AG04450 (cell line): ENCODE results near the gene DHX35. TPM values are rescaled to one million over a fixed set of nuclear protein-coding genes. Genes with fewer than 3 reads are reported as not detected.

Experiments used
- CTCF ChIA-PET: fragments of 300-600, 350-600 bp; formaldehyde crosslinking; extraction: SDS; loops from one replicate; lab custom pipeline; 2022; ENCODE audit warnings: antibody characterized with exemption, inconsistent platforms; lab: Charles Lee
- POLR2A ChIA-PET: fragments of 350-600 bp; formaldehyde crosslinking; extraction: SDS; loops from one replicate; lab custom pipeline; 2021; ENCODE audit warnings: antibody characterized with exemption, inconsistent platforms; lab: Yijun Ruan, JAX
- DNase-seq: peaks from one replicate; pipeline ENCODE4 v3.0.0-alpha.2; 2011; ENCODE audit warnings: low read depth, low spot score
- H3K27ac ChIP-seq: one replicate; pipeline ENCODE4 v1.5.1; 2012; ENCODE audit warnings: low read depth, low read length, control low read depth
- H3K27me3 ChIP-seq: one replicate; pipeline ENCODE4 v1.6.0; 2012; ENCODE audit warnings: low read length; ENCODE audit not compliant: control insufficient read depth, insufficient read depth
- H3K4me3 ChIP-seq: 2 replicates; pipeline ENCODE4 v1.5.1; 2011; ENCODE audit warnings: mild to moderate bottlenecking, low read depth, low read length, control low read depth
- H3K9me3 ChIP-seq: 2 replicates; pipeline ENCODE4 v1.5.1; 2012; ENCODE audit warnings: low read length; ENCODE audit not compliant: control insufficient read depth, insufficient read depth
- CTCF ChIP-seq: IDR thresholded peaks from 2 replicates; pipeline ENCODE4 v1.5.1; 2011; ENCODE audit warnings: low read depth, low read length, control low read depth, inconsistent platforms
- polyA plus RNA-seq: library from polyadenylated mRNA; depleted of rRNA; stranded (reverse); fragments of >200 nt; gene quantifications from 2 replicates; pipeline ENCODE4 v1.2.3, GENCODE V29; 2011

The DHX35 gene
- polyA plus RNA-seq, 1 experiment = 14.4 TPM

DNA sequence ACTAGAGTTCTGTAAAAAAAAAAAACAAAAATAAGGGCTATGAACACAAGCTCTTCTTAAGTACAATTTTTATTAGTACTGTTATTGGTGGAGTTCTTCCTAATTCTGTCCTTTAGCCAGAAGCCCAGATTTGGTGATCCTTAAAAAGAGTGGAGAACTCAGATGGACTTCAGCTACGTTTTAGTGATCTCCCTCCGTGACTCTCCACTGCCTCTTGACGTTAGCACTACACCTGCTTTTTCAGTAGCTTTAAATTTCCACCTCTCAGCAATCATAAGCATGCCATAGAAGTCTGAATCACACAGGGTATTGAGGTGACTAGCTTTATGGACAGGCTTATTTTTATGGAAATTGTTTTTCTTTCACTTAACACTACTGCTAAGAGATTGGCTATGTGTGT is 17.7 kb downstream of the DHX35 start:
- DNase-seq = no peak
- Histone ChIP-seq H3K4me3 (no peak overlapping the region), H3K9me3 (no peaks in the 10 kb centered on the region), H3K27ac (no peak overlapping the region), H3K27me3 (no peaks in the 10 kb centered on the region)
- TF ChIP-seq CTCF = no peak
- CTCF ChIA-PET = interaction anchor here (0.6 to 2.9 kb wide), 7 partner anchors 14 to 101 kb away, joined by 3 to 12 read pairs (median 4); partner anchors contain the start of genes DHX35 and FAM83D
- POLR2A ChIA-PET = interaction anchor here (0.8 kb wide), 1 partner anchor 57 kb away, joined by 4 read pairs; no protein-coding TSS in a partner anchor

DNA sequence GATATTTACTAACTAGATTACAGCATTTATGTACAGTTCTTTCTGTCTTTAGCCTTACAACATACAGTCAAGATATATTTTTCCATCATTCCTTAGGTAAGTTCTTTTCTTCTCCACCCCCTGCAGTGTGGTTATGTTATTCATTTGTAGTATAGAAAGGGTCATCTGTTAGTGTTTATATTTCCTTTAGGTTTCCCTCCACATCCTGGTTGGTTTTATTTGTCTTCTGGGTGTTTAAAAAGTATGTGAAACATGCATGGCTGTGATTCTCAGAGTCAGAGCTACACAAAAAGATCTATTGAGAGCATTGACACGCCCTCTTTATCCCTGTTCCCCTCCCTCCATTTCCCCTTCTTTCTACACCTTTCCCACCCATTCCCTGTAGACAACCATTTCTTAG is 20.1 kb downstream of the DHX35 start:
- Histone ChIP-seq H3K9me3 (no peaks in the 10 kb centered on the region), H3K27me3 (no peaks in the 10 kb centered on the region), H3K27ac (no peak overlapping the region), H3K4me3 (no peak overlapping the region)
- CTCF ChIA-PET = interaction anchor here (0.7 to 2.9 kb wide), 2 partner anchors 19 to 67 kb away, joined by 3 to 12 read pairs; partner anchors contain the start of gene DHX35
- TF ChIP-seq CTCF = no peak
- DNase-seq = no peak
- POLR2A ChIA-PET = no interaction called here

- ChIA-PET POLR2A (interaction anchor here (0.9 kb wide), 1 partner anchor 22 kb away, joined by 3 read pairs; the partner anchor contains the start of gene DHX35), CTCF (interaction anchor here (1.1 to 1.6 kb wide), 3 partner anchors 12 to 64 kb away, joined by 3 to 4 read pairs (median 3); no protein-coding TSS in a partner anchor)
- no peak overlapping the region for H3K27ac ChIP-seq
Observed at GRCh38 chr20:38985060-38985459, 22.9 kb downstream of the DHX35 start.

DNA sequence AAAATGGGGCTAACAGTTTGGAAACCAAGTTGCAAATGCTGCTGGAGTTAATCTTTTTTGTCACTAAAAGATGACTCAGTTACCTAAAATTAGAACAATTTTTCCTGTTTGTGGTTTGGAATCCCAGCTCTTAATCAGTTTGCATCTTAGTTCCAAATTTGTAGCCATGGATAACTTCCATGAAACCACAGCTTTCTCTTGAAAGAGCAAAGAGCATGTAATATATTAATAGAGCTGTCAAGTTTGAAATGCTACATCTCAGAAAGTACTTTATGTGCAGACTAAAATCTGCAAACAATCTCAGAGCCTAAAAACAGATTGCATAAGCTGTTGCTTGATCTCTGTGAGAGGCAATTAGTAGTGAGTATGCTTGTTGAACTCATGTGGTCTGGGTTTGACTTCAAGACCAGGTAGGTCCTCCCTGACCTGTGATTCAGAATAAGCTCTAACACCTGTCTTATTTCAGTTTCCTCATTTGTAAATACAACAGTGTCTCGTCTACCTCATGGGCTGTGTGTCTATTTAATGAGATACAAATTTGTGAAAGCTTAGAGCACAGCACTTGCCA is 23.5 kb downstream of the DHX35 start:
- no peaks in the 10 kb centered on the region for H3K9me3 ChIP-seq
- no peak overlapping the region for H3K27ac ChIP-seq
- TF ChIP-seq CTCF = no peak
- ChIA-PET POLR2A (interaction anchor here (0.7 to 0.9 kb wide), 2 partner anchors 23 to 421 kb away, joined by 3 to 4 read pairs; partner anchors contain the start of gene DHX35), CTCF (interaction anchor here (1.1 to 1.6 kb wide), 3 partner anchors 13 to 63 kb away, joined by 3 to 4 read pairs (median 3); no protein-coding TSS in a partner anchor)
- H3K4me3 ChIP-seq = no peak overlapping the region
- no peaks in the 10 kb centered on the region for H3K27me3 ChIP-seq
- DNase-seq = no peak

More at GRCh38 chr20:38985060-38985459, 22.9 kb downstream of the DHX35 start:
- H3K4me3 ChIP-seq = no peak overlapping the region
- no peak for DNase-seq
- TF ChIP-seq CTCF = no peak
- H3K9me3 ChIP-seq = no peaks in the 10 kb centered on the region
- no peaks in the 10 kb centered on the region for H3K27me3 ChIP-seq

- Histone ChIP-seq H3K27ac (no peak overlapping the region), H3K9me3 (no peaks in the 10 kb centered on the region), H3K4me3 (no peak overlapping the region), H3K27me3 (no peaks in the 10 kb centered on the region)
- no peak for DNase-seq
- no peak for TF ChIP-seq CTCF
- ChIA-PET POLR2A (interaction anchor here (0.6 kb wide), 1 partner anchor 44 kb away, joined by 7 read pairs; no protein-coding TSS in a partner anchor), CTCF (interaction anchor here (4.2 kb wide), 1 partner anchor 63 kb away, joined by 15 read pairs; no protein-coding TSS in a partner anchor)
Observed at GRCh38 chr20:38986663-38987062, 24.5 kb downstream of the DHX35 start.
